A549 treated with ZK216348 at 1 μM for 4 hours (cell line): ENCODE data around the gene HPCAL4. TPM values are rescaled to one million over a fixed set of nuclear protein-coding genes. Genes with fewer than 3 reads are reported as not detected.

ENCODE experiments used
- total RNA-seq: library from RNA; stranded (reverse); fragments of 200-300 nt; extraction: Qiagen RNA extraction; gene quantifications from 5 replicates; pipeline ENCODE4 v1.2.3, GENCODE V29; 2022; ENCODE audit warnings: low read depth

HPCAL4 gene
- total RNA-seq = 0.19 to 0.36 TPM (median 0.26 TPM) in 5 replicates

DNA sequence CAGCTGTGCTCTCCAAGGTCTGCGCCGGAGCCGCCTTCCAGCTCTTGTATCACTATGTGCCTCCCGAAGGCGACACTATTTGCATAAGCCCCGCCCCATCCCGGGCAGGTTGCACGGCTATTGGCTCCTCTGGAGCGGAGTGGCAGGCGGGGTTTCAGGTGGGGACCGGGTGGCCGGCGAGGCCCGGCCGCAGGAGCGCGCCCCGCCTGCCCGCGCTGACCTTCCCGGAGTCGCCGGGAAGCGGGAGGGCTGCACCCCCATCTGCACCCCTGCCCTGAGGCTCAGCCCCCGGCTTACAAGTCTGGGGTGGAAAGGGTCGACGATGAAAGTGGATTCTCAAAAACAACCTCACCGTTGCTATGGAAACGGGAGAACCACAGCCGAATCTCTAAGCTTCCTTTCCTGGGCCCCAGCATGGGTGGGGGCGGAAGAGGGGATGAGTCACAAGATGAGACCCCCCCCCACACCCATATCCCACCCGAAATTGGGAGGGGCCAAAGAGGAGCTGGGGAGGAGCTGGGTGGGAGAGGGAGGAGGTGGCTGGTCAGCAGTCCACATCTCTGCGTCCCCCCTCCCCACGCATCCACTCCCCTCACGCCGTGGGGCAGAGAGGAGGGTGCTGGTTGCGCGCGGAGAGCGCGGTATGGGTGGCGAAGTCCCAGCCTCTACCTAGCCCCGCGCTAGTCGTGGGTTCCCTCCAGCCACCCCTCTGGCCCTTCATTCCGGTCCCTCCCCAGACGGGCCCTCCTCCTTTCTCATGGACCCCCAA is at the start of gene HPCAL4:
TSS of gene HPCAL4 (minus strand) at position 51 of the 769 bp plus-strand sequence. CDS start 6,830 bp downstream, outside the sequence.

DNA sequence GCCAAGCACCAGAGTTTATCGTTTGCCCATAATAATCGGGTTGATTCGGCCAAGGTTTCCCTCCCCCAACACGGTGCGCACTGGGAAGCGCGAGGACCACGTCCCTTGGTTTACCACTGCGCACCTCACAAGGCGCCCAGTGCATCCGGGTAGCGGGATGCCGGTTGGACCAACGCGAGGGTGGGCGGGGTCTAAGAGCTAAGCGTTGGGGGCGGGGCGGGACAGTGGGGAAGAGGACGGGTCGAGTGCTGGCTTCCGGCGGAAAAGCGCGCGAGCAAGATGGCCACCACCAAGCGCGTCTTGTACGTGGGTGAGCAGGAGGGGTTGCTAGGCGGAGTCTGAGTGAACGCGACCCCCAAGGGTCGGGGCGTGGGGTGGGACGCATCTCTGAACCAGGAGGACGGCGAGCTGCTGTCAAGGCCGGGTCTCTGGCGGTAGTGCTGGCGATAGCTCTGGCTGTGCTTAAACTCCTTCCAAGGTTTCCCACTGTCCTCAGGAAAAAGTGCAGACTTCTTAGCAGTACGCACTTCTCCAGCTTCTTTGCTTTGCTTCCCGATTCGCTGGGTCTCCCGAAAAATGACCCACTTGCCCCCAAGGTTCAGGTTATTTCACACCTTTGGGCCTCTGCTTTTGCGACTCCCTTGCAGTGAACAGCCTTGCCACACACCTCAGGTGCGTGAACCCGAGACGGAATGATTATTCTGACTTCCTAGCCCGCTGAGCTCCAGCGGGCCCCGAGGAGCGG is 47.6 kb upstream of the HPCAL4 start, which contains the start of gene PPIE:
TSS of gene PPIE (plus strand) at position 261 of the 745 bp plus-strand sequence. CDS start at position 280, 19 bp downstream.

GRCh38 chr1:39671793-39672550 is 19.3 kb downstream of the HPCAL4 start, which contains the start of gene NT5C1A:
NT5C1A (minus strand) TSS chr1:39672107; CDS start chr1:39672038, 69 bp downstream.

DNA sequence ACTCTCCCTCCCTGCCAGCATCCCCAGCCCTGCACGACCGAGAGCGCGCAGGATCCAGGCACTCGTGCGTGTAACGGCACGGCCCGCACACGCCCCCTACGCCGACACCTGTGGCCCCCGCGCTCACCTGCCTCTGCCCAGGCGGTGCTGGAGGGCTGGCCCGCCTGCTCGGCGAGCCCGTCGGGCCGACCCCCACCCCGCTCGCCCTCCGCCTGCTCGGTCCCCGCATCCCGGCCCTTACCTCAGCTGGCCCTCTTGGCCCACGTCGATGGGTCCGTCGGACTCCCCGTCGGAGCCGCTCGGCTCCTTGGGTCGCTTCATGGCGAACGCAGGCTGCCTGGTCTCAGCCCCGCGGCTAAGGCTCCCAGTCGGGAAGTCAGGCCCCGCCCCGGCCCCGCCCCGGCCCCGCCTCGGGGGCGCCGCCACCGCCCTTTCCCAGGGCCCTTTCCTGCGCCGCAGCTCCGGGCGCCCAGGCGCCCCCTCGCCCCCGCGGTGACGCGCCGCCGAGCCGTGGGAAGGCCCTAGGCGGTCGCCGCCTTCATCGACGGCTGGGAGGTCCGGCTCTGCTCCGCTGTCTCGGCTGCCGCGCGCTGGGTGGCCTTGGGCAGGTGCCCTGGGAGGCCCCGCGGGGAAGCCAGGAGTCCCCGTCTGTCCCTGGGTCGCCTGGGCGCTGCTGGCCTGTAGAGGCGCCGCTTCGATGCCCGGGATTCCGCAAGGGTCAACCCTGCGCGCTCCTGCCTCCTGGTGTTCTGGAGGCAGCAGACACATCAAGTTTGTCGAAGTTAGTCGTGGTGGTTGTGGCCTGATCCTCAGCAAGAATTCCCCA is 51.7 kb downstream of the HPCAL4 start, which contains the start of gene HEYL:
TSS of gene HEYL (minus strand) at position 339 of the 826 bp plus-strand sequence. CDS start at position 321, 18 bp downstream.

Other genes with a start within 250 kb of the HPCAL4 start
- gene BMP8A, start 199.8 kb downstream of the HPCAL4 start, total RNA-seq = 0.17 to 0.37 TPM (median 0.24 TPM) in 4 of 5 replicates, not detected in the other
- 117 to 173 TPM (median 127 TPM) in 5 replicates for gene PABPC4, start 114.6 kb downstream of the HPCAL4 start, total RNA-seq
- gene HEYL, start 51.8 kb downstream of the HPCAL4 start, total RNA-seq = 2.8 to 3.9 TPM (median 3.5 TPM) in 5 replicates
- gene NT5C1A, start 19.3 kb downstream of the HPCAL4 start, total RNA-seq = not detected in 5 replicates
- gene PPIE, start 47.4 kb upstream of the HPCAL4 start, total RNA-seq = 39.4 to 41.3 TPM (median 40.1 TPM) in 5 replicates
- 0.25 to 0.73 TPM (median 0.62 TPM) in 5 replicates for gene OXCT2, start 79.9 kb upstream of the HPCAL4 start, total RNA-seq
- gene BMP8B, start 97.4 kb upstream of the HPCAL4 start, total RNA-seq = 3.7 to 5.4 TPM (median 4.5 TPM) in 5 replicates
- gene TRIT1, start 192.1 kb upstream of the HPCAL4 start, total RNA-seq = 14.0 to 20.2 TPM (median 16.3 TPM) in 5 replicates
- 0.62 to 1.6 TPM (median 1.4 TPM) in 5 replicates for gene MYCL, start 210.5 kb upstream of the HPCAL4 start, total RNA-seq